HG03039 (cell line): ENCODE results near the gene YWHAH.
"Not testable (repeated sequence)": the region's sequence is repeated elsewhere in the genome, so short reads cannot be mapped to it uniquely, and the experiment has no call there.

Source experiments
- ATAC-seq: cut with Tn5 transposase; IDR thresholded peaks from one replicate; pipeline ENCODE4 v1.9.1; 2021; ENCODE audit warnings: mild to moderate bottlenecking, moderate library complexity; ENCODE audit not compliant: unreplicated experiment

The YWHAH gene

GRCh38 chr22:31977141-31977841, 33.0 kb downstream of the YWHAH start:
- ATAC-seq: no peak

GRCh38 chr22:31977939-31978338, 33.6 kb downstream of the YWHAH start:
- ATAC-seq: no peak

- no peak for ATAC-seq
These were observed 36.3 kb downstream of the YWHAH start for GRCh38 chr22:31980628-31981027.

GRCh38 chr22:31981976-31982375, 37.6 kb downstream of the YWHAH start:
- ATAC-seq: not testable (repeated sequence)

- no peak for ATAC-seq
These were observed 39.7 kb downstream of the YWHAH start for GRCh38 chr22:31983911-31984656.

GRCh38 chr22:31987218-31987617, 42.9 kb downstream of the YWHAH start:
- no peak for ATAC-seq

- ATAC-seq: no peak
These were observed 46.9 kb downstream of the YWHAH start for GRCh38 chr22:31991102-31991839.

GRCh38 chr22:31995046-31995445, 50.7 kb downstream of the YWHAH start:
- no peak for ATAC-seq

GRCh38 chr22:31995807-31996206, 51.5 kb downstream of the YWHAH start:
- no peak for ATAC-seq

GRCh38 chr22:31998784-31999385, 54.5 kb downstream of the YWHAH start:
- ATAC-seq: no peak

- ATAC-seq: no peak
These were observed 55.8 kb downstream of the YWHAH start for GRCh38 chr22:32000181-32000580.

GRCh38 chr22:32005453-32005852, 61.1 kb downstream of the YWHAH start:
- no peak for ATAC-seq
